AG08395 (cell line): Measurements from ENCODE around the gene GTF2I.
"Not testable (repeated sequence)": the region's sequence is repeated elsewhere in the genome, so short reads cannot be mapped to it uniquely, and the experiment has no call there.

Source experiments
- DNase-seq: peaks from one replicate; pipeline ENCODE4 v3.0.0; 2012; ENCODE audit warnings: mixed read lengths, low spot score

The GTF2I gene

DNA sequence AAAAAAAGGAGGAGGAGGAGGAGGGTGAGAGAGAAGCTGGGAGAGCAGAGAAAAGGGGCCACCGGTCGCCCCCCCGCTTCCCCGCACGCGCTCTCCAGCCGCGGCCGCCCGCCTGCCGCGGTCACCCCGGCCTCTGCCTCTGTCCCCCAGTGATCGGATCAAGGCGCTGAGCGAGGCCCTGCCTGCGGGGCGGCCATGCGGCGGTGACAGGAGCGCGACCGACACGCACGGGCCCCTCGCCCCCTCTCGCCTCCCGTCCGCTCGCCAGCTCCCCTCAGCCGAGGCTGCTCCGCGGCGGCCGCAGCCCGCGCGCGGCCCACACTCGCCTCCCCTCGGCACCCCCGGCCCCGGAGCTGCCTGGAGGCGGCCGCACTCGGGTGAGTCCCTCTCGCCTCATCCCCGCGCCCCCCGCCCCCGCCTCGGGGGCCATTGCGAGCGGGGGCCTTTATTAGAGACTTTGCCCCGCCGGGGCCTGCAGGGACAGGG lies at the start of gene GTF2I:
Gene GTF2I (plus strand): TSS at position 27 of the 486 bp plus-strand sequence. CDS start 31,411 bp downstream, outside the sequence.
- DNase-seq = no peak

DNA sequence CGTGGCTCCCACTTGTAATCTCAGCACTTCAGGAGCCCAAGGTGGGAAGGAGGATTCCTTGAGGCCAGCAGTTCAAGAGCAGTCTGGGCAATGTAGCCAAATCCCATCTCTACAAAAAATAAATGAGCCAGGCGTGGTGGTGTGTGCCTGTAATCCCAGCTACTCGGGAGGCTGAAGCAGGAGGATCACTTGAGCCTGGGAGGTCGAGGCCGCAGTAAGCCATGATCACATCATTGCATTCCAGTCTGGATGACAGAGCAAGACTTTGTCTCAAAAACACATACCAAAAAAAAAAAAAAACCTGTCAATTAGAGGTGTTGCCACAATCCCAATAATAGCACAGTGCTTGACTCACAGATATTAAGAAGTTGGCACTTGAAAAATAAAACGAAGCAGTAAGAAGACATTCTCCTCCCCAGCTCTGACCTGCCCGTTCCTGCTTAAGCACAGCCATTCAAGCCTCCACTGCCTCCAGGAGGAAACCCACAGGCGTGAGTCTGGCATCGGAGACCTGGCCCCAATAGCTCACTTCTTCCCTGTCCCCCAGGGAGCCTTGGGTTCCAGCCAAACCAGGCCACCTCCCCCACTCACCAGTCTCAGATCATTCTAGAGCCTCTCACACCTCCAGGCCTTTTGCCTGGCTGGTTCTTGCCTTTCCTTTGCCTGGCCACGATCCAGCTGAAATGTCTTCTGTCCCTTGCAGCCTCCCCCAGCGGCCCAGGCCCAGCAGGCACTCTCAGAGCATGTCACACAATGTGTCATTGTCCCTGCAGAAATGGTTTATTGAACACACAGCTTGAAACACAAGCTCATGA lies 45.3 kb upstream of the GTF2I start:
- DNase-seq = no peak

DNA sequence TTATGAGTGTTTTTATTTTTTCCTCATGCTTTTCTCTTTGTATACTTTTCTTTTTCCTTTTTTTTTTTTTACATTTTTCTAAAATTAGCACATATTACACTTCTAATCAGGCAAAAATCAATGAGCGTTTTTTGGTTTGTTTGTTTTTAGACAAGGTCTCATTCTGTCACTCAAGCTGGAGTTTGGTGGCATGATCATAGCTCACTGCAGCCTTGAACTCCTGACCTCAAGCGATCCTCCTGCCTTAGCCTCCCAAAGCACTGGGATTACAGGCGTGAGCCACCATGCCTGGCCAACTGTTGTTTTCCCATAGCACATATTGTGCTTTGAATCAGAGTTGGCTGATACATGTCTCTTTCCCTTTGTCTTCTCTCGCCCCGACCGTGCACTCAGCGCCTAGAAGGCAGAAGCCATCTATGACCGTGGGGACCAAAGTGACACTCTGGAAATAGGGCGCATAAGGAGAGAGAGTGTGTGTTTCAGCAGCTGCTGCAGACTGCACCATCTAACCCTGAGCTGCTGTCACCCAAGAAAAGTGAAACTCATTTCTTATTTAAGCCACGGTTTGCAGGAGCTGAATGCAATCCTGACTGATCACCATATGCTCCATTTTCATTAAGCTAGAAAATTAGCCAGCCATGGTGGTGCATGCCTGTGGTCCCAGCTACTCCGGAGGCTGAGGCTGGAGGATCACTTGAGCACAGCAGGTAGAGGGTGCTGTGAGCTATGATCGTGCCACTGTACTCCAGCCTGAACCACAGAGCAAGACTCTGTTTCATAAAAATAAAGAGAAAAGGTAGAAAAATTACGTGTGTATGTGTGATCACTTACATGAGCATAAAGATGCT lies 41.4 kb upstream of the GTF2I start:
- DNase-seq = no peak

DNA sequence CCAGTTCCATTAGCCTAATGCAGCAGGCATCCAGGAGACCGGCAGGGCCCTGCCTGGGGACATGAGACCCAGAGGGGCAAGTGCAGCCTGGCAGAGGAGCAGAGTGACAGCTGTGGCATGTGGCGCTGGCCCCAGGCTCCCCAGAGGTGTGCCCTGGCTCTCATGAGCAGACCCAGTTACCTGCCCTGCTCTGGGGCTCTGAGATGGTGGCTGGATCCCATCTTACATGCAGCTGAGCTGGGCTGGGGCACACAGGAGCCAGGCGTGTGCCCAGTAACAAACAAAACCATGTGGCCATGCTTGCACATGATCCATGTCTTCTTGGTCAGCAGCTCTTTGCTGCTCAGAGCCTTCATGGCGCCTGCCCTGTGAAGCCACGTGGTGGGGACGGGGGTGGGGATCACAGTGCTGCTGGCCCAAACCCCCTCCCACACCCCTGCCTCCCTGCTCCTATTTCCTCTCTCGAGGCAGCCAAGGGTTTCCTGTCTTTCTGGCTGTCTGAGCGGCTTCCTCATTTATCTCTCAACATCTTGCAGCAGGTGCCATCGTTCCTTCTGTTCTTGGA lies 40.3 kb upstream of the GTF2I start:
- no peak for DNase-seq

DNA sequence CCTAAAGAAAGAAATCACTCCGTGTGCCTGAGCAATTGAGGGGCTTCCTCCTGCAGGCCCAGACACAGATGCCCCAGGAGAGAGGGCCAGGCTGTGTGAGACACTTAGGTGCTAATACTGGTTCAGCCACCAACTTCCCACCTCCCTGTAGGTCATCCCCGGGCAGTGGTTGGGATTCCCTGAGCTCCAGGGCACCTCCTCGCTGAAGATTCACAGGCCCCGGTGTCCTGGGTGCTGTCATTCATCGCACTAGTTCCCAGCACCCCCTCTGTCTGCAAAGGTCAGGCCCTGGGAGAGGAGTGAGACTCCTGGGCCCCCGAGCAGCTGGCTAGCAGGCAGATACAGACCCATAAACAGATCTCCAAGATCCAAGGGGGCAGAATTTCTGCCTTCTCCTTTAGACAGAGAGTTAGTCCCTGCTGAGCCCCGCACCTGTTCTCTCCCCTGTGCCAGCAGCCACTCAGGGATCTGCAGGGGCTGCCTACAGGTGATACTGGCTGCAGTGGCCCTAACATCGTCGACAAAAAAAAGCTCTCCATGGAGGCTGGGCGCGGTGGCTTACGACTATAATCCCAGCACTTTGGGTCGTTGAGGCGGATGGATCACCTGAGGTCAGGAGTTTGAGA lies 38.2 kb upstream of the GTF2I start:
- DNase-seq = no peak

DNA sequence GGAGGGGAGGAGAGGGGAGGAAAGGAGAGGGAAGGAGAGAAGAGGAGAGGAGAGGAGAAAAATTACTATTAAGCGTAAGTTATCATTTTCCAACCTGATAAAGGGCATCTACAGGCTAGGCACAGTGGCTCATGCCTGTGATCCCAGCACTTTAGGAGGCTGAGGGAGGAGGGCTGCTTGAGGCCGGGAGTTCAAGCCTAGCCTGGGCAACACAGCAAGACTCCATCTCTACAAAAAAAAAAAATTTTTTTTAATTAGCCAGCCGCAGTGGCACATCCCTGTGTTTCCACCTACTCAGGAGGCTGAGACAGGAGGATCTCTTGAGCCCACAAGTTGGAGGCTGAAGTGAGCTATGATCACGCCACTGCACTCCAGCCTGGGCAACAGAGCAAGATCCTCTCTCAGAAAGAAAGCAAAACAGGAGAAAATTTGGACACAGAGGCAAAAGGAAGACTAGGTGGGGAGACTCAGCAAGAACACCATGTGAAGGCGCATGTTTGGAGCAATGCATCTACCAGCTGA lies 35.2 kb upstream of the GTF2I start:
- no peak for DNase-seq

DNA sequence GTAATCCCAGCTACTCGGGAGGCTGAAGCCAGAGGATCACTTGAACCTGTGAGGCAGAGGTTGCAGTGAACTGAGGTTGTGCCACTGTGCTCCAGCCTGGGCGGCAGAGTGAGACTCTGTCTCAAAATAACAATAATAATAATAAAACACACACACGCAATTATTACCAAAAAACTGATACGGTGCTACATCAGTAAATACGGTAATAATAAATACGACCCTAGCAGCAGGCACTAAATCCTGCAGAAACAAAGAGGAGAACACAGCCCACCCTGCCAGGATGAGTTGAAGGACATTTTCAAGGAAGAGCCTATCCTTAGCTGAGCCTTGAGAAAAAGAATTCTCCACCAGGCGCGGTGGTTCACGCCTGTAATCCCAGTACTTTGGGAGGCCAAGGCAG lies 34.4 kb upstream of the GTF2I start:
- no peak for DNase-seq

DNA sequence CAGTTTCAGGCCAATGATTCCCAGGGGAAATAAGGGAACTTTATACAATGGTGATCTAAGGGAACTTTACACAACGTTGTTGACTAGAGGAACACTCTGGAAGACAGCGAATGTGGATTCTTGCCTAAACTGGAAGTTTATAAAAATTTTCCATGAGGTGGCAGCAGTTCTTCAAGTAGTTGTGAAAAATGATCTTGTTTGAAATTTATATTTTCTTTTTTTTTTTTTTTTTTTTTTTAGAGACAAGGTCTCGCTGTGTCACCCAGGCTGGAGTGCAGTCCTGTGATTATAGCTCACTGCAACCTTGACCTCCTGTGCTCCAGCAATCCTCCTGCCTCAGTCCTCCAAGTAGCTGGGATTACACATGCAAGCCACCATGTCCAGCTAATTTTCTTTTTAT lies 32.1 kb upstream of the GTF2I start:
- peak; percentile 35 for DNase-seq

DNA sequence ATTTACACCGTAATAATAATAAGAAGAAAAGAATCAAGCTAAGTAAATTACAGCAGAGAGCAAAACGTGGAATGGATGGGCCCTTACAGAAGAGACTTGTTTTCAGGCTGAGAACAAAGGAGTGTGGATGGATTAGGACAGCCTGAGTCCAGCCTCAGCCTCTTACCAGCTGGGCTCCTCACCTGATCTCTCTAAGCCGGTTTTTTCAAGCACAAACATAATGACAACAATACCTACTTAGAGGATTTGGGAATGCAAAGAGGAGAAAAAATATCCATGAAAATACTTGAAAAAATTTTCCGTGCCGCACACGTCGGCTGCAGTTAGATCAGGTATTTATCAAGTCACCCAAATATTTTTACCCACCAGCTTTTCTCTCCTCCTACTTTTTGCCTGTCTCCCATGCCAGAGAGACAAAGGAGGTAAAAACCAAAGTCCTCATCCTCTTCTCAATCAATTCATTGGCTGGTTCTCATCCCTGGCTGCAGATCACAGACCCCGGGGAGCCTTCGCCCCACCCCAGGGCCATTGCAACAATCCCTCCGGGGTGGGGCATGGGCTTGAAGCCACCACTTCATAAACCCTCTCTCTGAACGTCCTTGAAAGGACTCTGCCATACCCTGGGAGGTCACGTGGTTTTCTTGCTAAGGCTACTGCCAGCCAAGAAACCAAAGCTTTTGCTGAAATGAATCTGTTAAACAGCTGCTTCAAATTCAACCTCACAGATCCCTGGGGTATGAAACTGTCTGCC lies 29.7 kb upstream of the GTF2I start:
- DNase-seq = peak; percentile 62

DNA sequence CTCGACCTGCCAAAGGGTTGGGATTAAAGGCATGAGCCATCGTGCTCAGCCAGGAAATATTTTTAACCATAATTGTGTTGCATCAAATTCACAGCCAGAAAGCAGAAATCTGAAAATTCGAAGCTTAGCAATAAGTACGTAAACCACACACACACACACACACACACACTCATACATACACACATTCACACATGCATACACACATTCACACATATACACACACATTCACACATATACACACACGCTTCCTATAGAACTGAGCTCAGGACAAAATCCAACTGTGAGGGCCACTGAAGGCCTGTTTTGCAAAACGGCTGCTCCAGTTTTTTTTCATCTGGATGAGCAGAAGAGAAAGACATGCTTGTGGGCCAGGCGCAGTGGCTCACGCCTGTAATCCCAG lies 25.0 kb upstream of the GTF2I start:
- DNase-seq = no peak

DNA sequence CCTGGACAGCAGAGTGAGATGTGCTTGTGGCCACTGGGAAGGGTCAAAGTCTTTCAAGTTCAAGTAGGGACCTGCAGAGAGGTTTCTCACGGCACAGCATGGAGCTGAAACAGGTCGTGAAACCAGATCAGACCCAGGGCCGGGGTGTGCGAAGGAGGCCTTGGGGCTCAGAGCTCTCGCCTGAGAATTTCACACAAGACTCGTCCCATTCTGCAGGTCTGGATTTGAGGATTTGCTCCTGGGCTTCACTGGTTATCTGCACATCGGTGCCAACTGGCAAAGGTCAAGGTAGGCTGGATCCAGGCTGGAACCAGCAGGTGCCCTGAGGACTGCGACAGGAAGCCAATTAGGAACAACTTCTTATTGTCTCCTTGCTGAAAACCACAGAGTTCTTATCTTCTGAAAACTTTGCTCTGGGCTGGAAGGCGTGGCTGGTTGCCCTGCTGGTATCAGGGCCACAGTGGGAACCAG lies 24.0 kb upstream of the GTF2I start:
- no peak for DNase-seq

DNA sequence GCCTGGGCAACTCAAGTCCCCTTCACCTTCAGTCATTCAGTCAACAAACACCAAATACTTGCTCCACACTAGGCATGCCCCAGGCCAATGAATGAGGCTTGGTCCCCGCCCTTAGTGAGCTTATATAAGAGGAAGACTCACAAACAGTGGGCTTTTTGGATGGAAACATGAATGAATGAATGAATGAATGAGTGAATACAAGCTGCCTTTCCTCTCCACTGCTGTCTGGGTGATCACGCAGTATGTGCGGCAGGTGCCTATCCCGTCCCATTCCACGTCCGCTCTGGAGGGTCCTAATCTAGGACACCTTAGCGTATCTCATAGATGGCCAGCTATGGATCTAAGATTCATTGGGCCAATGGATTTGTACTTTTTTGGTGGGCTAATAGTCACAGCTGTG lies 19.8 kb upstream of the GTF2I start:
- DNase-seq = no peak

DNA sequence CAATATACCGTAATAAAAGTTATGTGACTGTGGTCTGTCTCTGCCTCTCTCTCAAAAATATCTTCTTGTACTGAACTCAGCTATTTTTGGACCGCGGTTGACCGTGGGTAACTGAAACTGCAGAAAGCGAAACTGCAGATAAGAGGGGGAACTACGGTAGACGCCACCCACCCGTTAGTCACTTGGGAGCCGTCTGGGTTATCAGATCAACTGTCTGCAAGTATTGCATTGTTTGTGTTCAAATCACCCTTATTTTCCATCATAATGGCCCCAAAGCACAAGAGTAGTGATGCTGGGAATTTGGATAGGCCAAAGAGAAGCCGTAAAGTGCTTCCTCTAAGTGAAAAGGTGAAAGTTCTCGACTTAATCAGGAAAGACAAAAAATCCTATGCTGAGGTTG lies 7.5 kb upstream of the GTF2I start:
- DNase-seq = not testable (repeated sequence)

DNA sequence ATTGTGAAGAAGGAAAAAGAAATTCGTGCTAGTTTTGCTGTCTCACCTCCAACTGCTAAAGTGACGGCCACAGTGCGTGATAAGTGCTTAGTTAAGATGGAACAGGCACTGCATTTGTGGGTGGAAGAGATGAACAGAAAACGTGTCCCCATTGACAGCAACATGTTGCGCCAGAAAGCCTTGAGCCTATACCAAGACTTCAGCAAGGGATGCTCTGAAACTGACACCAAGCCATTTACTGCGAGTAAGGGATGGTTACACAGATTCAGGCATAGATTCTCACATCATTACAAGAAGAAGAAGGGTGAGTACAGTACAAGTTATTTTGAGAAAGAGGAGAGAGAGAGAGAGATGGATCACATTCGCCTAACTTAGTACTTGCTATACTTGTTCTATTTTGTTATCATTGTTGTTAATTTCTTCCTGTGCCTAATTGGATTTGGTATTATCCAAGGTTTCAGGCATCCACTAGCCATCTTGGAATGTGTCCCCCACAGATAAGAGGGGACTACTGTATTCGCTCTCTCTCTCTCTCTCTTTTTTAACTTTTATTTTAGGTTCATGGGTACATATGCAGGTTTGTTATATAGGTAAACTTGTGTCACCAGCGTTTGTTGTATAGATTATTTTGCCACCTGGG lies 6.9 kb upstream of the GTF2I start:
- DNase-seq = not testable (repeated sequence)

DNA sequence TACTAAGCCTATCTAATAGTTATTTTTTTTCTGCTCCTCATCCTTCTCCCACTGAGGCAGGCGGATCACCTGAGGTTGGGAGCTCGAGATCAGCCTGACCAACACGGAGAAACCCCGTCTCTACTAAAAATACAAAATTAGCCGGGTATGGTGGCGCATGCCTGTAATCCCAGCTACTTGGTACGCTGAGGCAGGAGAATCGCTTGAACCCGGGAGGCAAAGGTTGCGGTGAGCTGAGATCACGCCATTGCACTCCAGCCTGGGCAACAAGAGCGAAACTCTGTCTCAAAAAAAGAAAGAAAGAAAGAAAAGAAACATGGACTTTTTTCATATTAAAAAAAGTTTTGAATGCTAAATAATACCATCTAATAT lies 6.4 kb upstream of the GTF2I start:
- DNase-seq = not testable (repeated sequence)

DNA sequence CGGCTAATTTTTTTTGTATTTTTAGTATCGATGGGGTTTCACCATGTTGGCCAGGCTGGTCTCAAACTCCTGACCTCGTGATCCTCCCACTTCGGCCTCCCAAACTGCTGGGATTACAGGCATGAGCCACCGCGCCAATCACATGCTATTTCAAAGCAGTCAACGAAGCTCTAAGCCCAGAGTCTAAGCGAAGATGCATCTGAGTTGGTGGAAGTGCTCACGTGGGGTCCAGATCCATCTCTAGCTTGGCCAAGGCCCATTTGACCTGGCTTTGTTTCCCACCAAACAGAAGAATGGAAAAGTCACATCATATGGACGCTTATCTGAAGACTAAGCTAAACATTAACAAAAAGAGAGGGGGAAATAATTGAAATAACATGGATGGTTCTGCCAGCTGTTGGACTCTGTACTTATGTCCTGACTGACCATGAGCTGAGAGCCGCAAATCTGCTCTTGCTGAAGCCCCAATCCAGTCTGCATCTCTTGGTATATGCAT lies 3.8 kb upstream of the GTF2I start:
- DNase-seq = no peak

DNA sequence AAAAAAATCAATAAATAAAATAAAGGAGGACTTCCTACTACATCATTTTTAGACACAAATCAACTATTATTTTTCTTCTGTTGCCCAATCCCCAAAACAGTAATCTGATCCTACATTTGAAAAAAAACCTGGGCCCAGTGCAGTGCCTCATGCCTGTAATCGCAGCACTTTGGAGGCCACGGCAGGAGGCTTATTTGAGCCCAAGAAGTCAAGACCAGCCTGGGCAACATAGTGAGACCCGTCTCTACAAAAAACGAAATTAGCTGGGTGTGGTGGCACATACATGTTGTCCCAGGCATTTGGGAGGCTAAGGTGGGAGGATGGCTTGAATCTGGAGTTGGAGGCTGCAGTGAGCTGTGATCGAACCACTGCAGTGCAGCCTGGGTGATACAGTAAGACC lies 2.7 kb upstream of the GTF2I start:
- no peak for DNase-seq

DNA sequence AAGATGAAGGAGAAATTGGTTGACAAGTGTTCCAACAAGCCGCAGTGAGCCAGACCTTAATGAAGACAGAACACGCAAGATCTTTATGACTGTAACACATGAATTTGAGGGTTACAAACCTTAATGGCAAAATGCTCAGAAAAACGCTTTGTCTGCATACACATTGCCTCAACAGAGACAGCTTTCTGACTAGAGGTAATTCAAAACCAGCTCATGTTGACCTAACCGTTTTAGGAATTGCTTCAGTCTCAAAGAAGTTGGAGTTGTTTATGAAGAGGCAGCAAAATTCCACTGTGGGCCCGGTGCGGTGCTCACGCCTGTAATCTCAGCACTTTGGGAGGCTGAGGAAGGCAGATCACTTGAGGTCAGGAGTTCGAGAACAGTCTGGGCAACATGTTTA lies 2.2 kb upstream of the GTF2I start:
- DNase-seq = no peak

DNA sequence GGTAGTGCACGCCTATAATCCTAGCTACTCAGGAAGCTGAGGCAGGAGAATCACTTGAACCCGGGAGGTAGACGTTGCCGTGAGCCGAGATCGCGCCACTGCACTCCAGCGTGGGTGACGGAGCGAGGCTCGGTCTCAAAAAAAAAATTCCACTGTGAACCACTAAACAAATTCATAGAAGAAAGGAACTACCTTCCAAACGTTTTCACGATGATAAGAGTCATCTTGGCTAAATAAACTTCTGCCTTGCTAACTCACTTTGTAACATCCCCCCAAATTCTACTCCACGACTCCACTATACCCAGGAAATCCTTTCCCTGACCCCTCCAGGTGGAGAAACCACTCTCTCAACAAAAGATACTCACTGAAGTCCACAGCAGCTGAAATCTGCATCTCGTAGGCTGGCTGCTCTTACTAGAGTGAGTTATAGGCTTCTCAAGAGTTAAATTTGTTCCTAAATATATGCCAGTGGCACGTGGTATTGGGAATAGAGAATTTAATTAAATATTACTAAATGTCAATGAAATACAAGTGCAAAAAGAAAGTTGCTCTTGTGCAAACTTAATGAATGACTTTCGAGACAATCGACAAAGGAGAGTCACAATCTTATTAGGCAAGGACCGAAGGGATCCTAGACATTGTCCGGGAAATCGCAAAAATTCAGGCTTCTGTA lies 1.6 kb upstream of the GTF2I start:
- no peak for DNase-seq

DNA sequence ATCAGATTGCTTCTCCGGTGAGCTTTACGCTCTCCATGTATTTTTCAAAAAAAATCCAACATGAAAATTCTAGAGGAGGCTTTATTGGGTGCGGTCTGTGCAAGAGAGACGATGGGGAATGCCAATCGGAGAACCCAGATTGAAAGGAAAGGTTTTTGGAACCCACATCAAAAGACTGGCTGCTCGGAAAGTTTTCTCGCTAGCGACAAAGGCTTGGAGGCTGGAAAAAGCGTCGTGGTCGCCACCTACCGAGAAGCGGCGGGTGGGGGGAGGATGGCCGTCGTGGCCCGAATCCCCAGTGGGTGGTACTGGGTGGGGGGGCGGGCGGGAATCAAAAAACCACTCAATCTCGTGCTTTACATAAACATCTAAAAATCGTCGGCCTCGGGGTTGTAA lies 1.1 kb upstream of the GTF2I start:
- DNase-seq = peak; percentile 29
